ENCODE results near the gene IL32. TPM values are rescaled to one million over a fixed set of nuclear protein-coding genes. Genes with fewer than 3 reads are reported as not detected.
A peak's percentile ranks its signal among the peaks of the same experiment; 100 is the strongest.
"Not testable (repeated sequence)": the region's sequence is repeated elsewhere in the genome, so short reads cannot be mapped to it uniquely, and the experiment has no call there.

The IL32 gene
- total RNA-seq, 4 donors from 2014 or later = 4.2 to 32.9 (median 21.7) TPM

GRCh38 chr16:3080024-3080423 lies 14.6 kb downstream of the IL32 start:
- Histone ChIP-seq H3K27ac (no peak overlapping the region), H3K4me3 (no peak overlapping the region), H3K27me3 (peaks cover 0 to 22% of the 10 kb centered on the region in 2 donors), H3K9me3 (no peaks in the 10 kb centered on the region), H3K4me1 (no peaks in the 10 kb centered on the region), H3K36me3 (no peaks in the 10 kb centered on the region)
- 83 to 85% methylated on average over 17 of the region's 17 CpGs for WGBS, 2 donors
- TF ChIP-seq EP300 (IDR thresholded peaks at IDR 0.05) = no peak
- no peak for TF ChIP-seq CTCF (IDR thresholded peaks at IDR 0.05)
- no peak for TF ChIP-seq POLR2A (IDR thresholded peaks at IDR 0.05)
- no peak for DNase-seq (ENCODE audit: low spot score in 2 of 2)

GRCh38 chr16:3081957-3082356 lies 16.5 kb downstream of the IL32 start:
- 92 to 94% methylated on average over 13 of the region's 13 CpGs for whole genome bisulfite sequencing, 2 donors
- DNase-seq (ENCODE audit: low spot score in 2 of 2); H3K9me3 ChIP-seq; H3K36me3 ChIP-seq; H3K4me3 ChIP-seq; H3K4me1 ChIP-seq; H3K27me3 ChIP-seq; H3K27ac ChIP-seq: not testable (repeated sequence)

- not testable (repeated sequence) for H3K36me3 ChIP-seq; H3K4me1 ChIP-seq; H3K9me3 ChIP-seq; H3K4me3 ChIP-seq; H3K27me3 ChIP-seq; DNase-seq (ENCODE audit: low spot score in 2 of 2); H3K27ac ChIP-seq
- 83 to 87% methylated on average over 7 of the region's 8 CpGs for WGBS, 2 donors
These were observed 18.0 kb downstream of the IL32 start for GRCh38 chr16:3083408-3083807.

GRCh38 chr16:3084491-3084890 lies 19.1 kb downstream of the IL32 start:
- H3K27ac ChIP-seq = no peak overlapping the region
- whole genome bisulfite sequencing, 2 donors = 84 to 96% methylated on average over 1 of the region's 1 CpG

GRCh38 chr16:3084969-3085670 lies 19.7 kb downstream of the IL32 start:
- 63 to 76% methylated on average over 7 of the region's 7 CpGs for WGBS, 2 donors
- no peak for DNase-seq (ENCODE audit: low spot score in 2 of 2)
- H3K27me3 ChIP-seq = peaks cover 0 to 5% of the 10 kb centered on the region in 2 donors
- H3K9me3 ChIP-seq = no peaks in the 10 kb centered on the region
- no peak overlapping the region for H3K27ac ChIP-seq
- H3K4me1 ChIP-seq = peaks cover 0 to 10% (median 0%) of the 10 kb centered on the region in 4 donors
- no peak overlapping the region for H3K4me3 ChIP-seq
- H3K36me3 ChIP-seq = no peaks in the 10 kb centered on the region
- TF ChIP-seq POLR2A (IDR thresholded peaks at IDR 0.05) = no peak
- no peak for TF ChIP-seq CTCF (IDR thresholded peaks at IDR 0.05)
- TF ChIP-seq EP300 (IDR thresholded peaks at IDR 0.05) = no peak

More at GRCh38 chr16:3084491-3084890, 19.1 kb downstream of the IL32 start:
- no peak overlapping the region for H3K4me3 ChIP-seq
- H3K27me3 ChIP-seq = peaks cover 0 to 7% of the 10 kb centered on the region in 2 donors
- H3K36me3 ChIP-seq = no peaks in the 10 kb centered on the region
- TF ChIP-seq POLR2A (IDR thresholded peaks at IDR 0.05) = no peak
- TF ChIP-seq EP300 (IDR thresholded peaks at IDR 0.05) = no peak
- no peak for TF ChIP-seq CTCF (IDR thresholded peaks at IDR 0.05)
- DNase-seq (ENCODE audit: low spot score in 2 of 2) = no peak
- no peaks in the 10 kb centered on the region for H3K9me3 ChIP-seq
- H3K4me1 ChIP-seq = peaks cover 0 to 10% (median 0%) of the 10 kb centered on the region in 4 donors

- peaks cover 0 to 10% (median 0%) of the 10 kb centered on the region in 4 donors for H3K4me1 ChIP-seq
- DNase-seq (ENCODE audit: low spot score in 2 of 2) = no peak
- no peaks in the 10 kb centered on the region for H3K36me3 ChIP-seq
- H3K27ac ChIP-seq = peak overlapping the region in 1 of 4 donors; percentile 59
- H3K4me3 ChIP-seq = peak overlapping the region in 1 of 4 donors; percentile 41
- H3K9me3 ChIP-seq = no peaks in the 10 kb centered on the region
- peaks cover 0 to 3% of the 10 kb centered on the region in 2 donors for H3K27me3 ChIP-seq
- 86 to 88% methylated on average over 17 of the region's 17 CpGs for WGBS, 2 donors
- TF ChIP-seq CTCF (IDR thresholded peaks at IDR 0.05) (no peak), POLR2A (IDR thresholded peaks at IDR 0.05) (no peak), EP300 (IDR thresholded peaks at IDR 0.05) (no peak)
These were observed 20.6 kb downstream of the IL32 start for GRCh38 chr16:3085868-3086595.
